ENCODE measurements around the gene OTUD4.

The OTUD4 gene

GRCh38 chr4:145108128-145108527, 72.3 kb downstream of the OTUD4 start:
- DNase-seq (ENCODE audit: low read depth): no peak

GRCh38 chr4:145107126-145107525, 73.3 kb downstream of the OTUD4 start:
- no peak for DNase-seq (ENCODE audit: low read depth)

GRCh38 chr4:145103496-145103895, 76.9 kb downstream of the OTUD4 start:
- DNase-seq (ENCODE audit: low read depth): no peak

DNA sequence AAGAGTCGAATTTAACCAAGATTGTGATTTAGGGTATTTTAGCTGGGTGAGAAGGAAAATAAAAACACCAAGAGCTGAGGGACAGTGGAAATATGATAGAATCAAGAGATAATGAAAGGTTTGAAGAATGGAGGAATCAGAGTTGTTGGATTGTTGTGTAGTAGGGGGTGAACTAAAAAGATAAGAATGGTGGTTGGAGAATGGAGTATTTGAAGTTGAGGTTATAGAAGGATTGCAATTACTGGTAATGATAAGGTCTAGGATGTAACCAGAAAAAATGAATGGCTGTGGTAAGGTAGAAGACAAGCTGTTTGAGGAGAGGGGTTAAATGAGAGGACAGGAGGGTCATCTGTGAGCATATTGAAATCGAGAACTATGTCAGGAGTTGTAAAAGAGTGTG, 77.8 kb downstream of the OTUD4 start:
- no peak for DNase-seq (ENCODE audit: low read depth)

GRCh38 chr4:145101091-145101490, 79.3 kb downstream of the OTUD4 start:
- no peak for DNase-seq (ENCODE audit: low read depth)

DNA sequence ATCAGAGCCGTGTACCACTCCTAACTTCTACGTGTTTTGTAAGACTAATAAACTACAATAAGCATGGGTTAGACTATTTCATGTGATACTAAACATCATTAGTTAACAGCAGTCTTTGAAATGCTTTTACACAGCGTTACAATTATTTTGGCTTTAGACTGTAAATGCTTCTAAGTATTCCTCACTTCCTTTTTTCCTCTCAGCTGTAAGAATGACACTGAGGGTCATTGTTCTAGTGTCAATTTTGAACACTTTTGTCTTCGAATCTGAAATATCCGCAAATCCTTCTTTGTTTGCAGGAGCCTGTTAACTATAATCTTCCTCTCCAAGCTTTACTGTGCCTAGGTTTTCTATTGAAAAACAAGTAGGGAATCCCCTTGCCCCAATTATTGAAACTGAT, 80.7 kb downstream of the OTUD4 start:
- DNase-seq (ENCODE audit: low read depth): no peak

- no peak for DNase-seq (ENCODE audit: low read depth)
Observed at GRCh38 chr4:145098675-145099037, 81.7 kb downstream of the OTUD4 start.

DNA sequence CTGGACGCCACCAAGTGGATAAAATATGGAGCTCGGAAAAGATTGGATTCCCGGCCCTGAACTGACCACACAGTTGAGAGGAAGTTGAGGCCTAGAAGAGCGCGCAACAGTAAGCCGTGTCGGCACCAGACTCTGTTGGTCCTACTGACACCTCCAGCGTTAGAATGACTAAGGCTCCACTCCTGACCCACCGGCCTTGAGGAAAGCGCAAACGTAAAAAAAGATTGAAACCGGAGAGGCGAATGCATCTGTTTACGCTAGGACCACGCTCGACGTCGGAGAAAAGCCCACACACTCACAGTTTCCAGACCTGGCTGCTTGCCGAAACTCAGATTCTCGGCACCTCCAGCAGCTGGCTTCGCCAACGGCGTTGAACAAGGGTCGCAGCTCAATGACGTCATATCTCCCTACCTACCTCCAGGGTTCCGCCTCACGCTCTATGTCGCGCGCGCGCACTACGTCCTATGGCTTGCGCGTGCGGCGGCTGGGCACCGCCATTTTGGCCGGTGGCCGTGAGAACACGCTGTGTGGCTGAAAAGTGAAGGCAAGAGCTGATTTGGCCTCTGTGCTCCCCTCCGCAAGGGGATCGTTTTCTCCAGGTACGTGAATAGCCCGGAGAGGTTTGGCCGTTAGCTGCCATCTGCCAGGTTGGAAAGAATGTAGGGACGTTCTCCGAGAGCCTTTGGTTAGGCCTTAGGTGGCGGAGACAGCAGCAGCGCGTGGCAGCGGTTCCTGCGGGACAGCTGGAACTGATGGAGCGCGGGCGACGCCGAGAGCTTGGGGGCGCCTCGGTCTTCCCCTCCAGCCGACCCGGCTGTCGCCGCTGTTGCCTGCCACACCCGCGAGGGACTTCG, 82.3 kb downstream of the OTUD4 start, which contains the start of the genes ABCE1 and ANAPC10:
ABCE1 (plus strand) TSS at position 491 of the 854 bp plus-strand sequence. CDS start 6,102 bp downstream, outside the sequence.
ANAPC10 (minus strand) TSS at position 376 of the 854 bp plus-strand sequence. CDS start 2,097 bp downstream, outside the sequence.
- DNase-seq (ENCODE audit: low read depth): peak; percentile 91

- DNase-seq (ENCODE audit: low read depth): no peak
Observed at GRCh38 chr4:145097331-145097820, 83.0 kb downstream of the OTUD4 start.

- no peak for DNase-seq (ENCODE audit: low read depth)
Observed at GRCh38 chr4:145093638-145094037, 86.8 kb downstream of the OTUD4 start.

- no peak for DNase-seq (ENCODE audit: low read depth)
Observed at GRCh38 chr4:145090380-145090779, 90.0 kb downstream of the OTUD4 start.

DNA sequence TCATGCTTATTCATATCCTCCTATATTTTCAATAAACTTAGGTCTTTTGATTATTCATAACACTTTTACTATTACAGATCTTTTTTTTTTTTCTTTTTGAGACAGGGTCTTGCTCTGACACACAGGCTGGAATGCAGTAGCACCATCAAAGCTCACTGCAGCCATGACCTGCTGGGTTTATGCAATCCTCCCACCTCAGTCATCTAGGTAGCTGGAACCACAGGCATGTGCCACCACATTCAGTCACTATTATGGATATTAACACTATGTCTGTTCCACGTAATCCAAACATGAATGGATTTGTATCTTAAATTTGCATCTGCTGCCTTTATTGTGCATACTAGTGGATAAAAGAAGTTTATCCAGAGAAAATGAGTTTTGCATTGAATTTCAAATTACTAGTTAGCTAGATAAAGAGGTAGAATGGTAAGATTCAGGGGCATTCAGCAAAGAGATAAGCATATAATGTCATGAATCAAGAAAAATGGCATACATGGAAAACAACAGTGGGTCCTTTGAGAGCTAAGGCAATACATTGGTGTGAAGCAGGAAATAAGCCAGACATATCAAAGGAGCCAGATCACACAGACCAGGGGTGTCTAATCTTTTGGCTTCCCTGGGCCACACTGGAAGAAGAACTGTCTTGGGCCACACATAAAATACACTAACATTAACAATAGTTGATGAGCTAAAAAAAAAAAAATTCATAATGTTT, 96.3 kb downstream of the OTUD4 start:
- no peak for DNase-seq (ENCODE audit: low read depth)

Data from CMK (cell line).